K562 treated with DMSO at 1 percent for 4 hours (cell line): ENCODE measurements around the gene GPR37L1. TPM values are rescaled to one million over a fixed set of nuclear protein-coding genes. Genes with fewer than 3 reads are reported as not detected.

Experiments used
- total RNA-seq: library from RNA; unstranded; fragments of 300-600 nt; gene quantifications from 2 replicates; pipeline ENCODE4 v1.2.3, GENCODE V29; 2022; ENCODE audit not compliant: insufficient read depth

GPR37L1 gene, protein sequence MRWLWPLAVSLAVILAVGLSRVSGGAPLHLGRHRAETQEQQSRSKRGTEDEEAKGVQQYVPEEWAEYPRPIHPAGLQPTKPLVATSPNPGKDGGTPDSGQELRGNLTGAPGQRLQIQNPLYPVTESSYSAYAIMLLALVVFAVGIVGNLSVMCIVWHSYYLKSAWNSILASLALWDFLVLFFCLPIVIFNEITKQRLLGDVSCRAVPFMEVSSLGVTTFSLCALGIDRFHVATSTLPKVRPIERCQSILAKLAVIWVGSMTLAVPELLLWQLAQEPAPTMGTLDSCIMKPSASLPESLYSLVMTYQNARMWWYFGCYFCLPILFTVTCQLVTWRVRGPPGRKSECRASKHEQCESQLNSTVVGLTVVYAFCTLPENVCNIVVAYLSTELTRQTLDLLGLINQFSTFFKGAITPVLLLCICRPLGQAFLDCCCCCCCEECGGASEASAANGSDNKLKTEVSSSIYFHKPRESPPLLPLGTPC
- total RNA-seq = not detected in 2 replicates

DNA sequence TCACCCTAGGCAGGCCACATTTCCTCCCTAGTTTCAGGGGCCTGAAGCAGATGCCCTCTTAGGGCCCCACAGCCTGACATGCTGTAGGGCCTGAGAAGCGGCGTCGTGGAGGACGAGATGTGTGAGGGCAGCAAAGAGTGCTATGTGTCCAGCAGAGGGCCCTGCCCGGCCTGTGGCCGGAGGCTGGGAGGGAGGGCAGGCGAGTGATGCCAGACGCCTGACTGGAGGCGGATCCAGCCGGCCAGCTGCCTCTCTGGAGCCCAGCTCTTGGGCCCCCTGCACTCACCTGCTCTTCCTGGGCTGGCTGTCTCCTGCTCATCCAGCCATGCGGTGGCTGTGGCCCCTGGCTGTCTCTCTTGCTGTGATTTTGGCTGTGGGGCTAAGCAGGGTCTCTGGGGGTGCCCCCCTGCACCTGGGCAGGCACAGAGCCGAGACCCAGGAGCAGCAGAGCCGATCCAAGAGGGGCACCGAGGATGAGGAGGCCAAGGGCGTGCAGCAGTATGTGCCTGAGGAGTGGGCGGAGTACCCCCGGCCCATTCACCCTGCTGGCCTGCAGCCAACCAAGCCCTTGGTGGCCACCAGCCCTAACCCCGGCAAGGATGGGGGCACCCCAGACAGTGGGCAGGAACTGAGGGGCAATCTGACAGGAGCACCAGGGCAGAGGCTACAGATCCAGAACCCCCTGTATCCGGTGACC lies at the start of gene GPR37L1:
Gene GPR37L1, plus strand, starts transcription at position 279 of the 697 bp plus-strand sequence. Its CDS starts 47 bp downstream, at position 326.

DNA sequence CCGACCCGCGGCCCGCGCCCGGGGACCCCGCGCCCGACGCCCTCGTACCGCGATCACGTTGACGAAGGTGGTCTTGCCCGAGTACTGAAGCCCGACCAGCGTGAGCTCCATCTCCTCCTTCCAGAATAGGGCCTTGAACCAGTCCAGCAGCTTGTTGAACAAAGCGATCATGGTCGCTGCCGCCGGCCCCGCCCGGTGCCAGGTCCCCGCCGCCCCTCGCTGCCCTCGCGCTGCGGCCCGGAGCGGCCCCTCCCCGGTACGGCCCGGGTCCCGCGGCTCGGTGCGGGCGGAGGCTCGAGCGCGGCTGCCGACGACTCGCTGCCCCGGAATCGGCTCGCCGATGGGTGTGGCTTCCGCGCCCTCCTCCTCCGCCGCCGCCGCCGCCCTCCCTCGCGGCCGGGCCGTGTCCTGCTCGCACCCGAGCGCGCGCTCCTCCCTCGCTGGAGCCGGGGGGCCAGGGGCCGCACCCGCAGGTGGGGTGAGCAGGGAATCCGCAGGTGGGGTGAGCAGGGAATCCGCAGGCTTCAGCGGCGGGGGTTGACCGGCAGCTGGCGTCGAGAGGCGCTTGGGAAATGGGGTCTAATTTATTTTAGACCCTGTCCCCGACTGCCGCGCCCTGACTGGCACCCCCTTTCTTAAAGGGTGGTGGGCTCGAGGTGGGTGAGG lies 21.8 kb downstream of the GPR37L1 start, which contains the start of gene ARL8A:
Gene ARL8A, minus strand, starts transcription at position 336 of the 666 bp plus-strand sequence. Its CDS starts 165 bp downstream, at position 171.

DNA sequence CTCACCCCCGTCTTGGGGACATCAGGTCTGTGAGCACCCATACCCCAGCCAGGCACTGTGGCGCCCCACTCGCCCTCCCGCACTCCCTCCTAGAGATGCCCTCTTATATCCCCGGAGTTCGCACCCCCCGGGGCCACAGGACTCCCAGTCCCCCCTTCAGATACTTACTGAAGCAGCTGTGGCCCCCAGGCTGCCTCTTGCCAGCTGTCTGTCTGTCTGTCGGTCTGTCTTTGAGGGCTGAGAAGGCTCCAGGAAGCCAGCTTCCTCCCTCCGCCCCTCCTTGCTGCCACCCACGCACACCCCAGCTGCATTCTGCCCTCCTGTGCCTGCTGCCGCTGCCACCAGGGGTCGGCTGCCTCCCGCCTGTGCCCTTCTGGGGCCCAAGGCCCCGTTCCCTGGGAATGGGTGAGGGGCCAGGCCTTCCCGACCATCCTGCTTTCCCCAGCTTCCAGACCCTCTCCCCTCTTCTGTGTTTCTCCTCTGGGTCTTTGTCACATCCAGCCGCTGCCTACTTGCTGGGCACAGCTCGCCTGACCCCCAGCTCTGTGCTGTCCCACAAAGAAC lies 37.7 kb downstream of the GPR37L1 start, which contains the start of gene PTPN7:
Gene PTPN7, minus strand, starts transcription at position 226 of the 564 bp plus-strand sequence. CDS start 1,200 bp downstream, outside the sequence.

Other genes with a start within 250 kb of the GPR37L1 start
- gene SHISA4, start 234.0 kb upstream of the GPR37L1 start, total RNA-seq = 4.2 and 5.6 TPM in 2 replicates
- 1.6 and 1.8 TPM in 2 replicates for gene LMOD1, start 176.4 kb upstream of the GPR37L1 start, total RNA-seq
- 96.3 and 101 TPM in 2 replicates for gene TIMM17A, start 167.4 kb upstream of the GPR37L1 start, total RNA-seq
- 131 and 135 TPM in 2 replicates for gene RNPEP, start 140.3 kb upstream of the GPR37L1 start, total RNA-seq
- gene ELF3, start 112.3 kb upstream of the GPR37L1 start, total RNA-seq = 1.5 and 2.6 TPM in 2 replicates
- 15.3 and 29.2 TPM in 2 replicates for gene ARL8A, start 21.8 kb downstream of the GPR37L1 start, total RNA-seq
- gene PTPN7, start 37.7 kb downstream of the GPR37L1 start, total RNA-seq = 41.2 and 56.6 TPM in 2 replicates
- 0.31 TPM in 1 of 2 replicates, not detected in the other for gene LGR6, start 70.9 kb downstream of the GPR37L1 start, total RNA-seq
- 137 and 145 TPM in 2 replicates for gene UBE2T, start 219.0 kb downstream of the GPR37L1 start, total RNA-seq
- 1.8 and 2.9 TPM in 2 replicates for gene PPP1R12B, start 225.8 kb downstream of the GPR37L1 start, total RNA-seq